Activated CD8-positive, alpha-beta T cell treated with anti-CD3 and anti-CD28 coated beads, Interleukin-2, amount 10 ng/mL, durations not matched to agents 7 days and 5 days (primary cell): Measurements from ENCODE around the gene OR8G5. TPM values are rescaled to one million over a fixed set of nuclear protein-coding genes. Genes with fewer than 3 reads are reported as not detected.

Experiments
- ATAC-seq: fragments of 150-1000 bp; cut with Tn5 transposase; one replicate; pipeline ENCODE4 v1.10.0; 2021; ENCODE audit warnings: moderate library complexity
- CTCF ChIA-PET: fragments of 350-600 bp; sonication (Branson Sonifier 250); formaldehyde crosslinking; loops from one replicate; lab custom pipeline; 2021; ENCODE audit warnings: antibody characterized with exemption; lab: Charles Lee
- POLR2A ChIA-PET: fragments of 350-600 bp; sonication (Branson Sonifier 250); formaldehyde crosslinking; loops from one replicate; lab custom pipeline; 2021; ENCODE audit warnings: antibody characterized with exemption; lab: Charles Lee
- DNase-seq: peaks from one replicate; pipeline ENCODE4 v3.0.0-alpha.2; 2020
- H3K27ac Mint-ChIP-seq: one replicate; pipeline ENCODE4 v1.8.0; 2021; ENCODE audit warnings: mild to moderate bottlenecking, mixed read lengths
- H3K27me3 Mint-ChIP-seq: one replicate; pipeline ENCODE4 v1.8.0; 2021; ENCODE audit warnings: low read depth, mixed read lengths
- H3K36me3 Mint-ChIP-seq: one replicate; pipeline ENCODE4 v1.8.0; 2021; ENCODE audit warnings: low read depth, mixed read lengths
- H3K4me1 Mint-ChIP-seq: one replicate; pipeline ENCODE4 v1.8.0; 2021; ENCODE audit warnings: low read depth, mixed read lengths
- H3K4me3 Mint-ChIP-seq: one replicate; pipeline ENCODE4 v1.8.0; 2021; ENCODE audit warnings: mild to moderate bottlenecking, mixed read lengths
- H3K9me3 Mint-ChIP-seq: one replicate; pipeline ENCODE4 v1.8.0; 2022; ENCODE audit warnings: mixed read lengths; ENCODE audit not compliant: insufficient read depth
- total RNA-seq, 2 experiments: library from RNA; stranded (reverse); gene quantifications; one replicate each; pipeline ENCODE4 v1.2.3, GENCODE V29; 2021

Gene OR8G5
- total RNA-seq, 2 experiments from 2014 or later = not detected

GRCh38 chr11:124297921-124298320 is 41.7 kb downstream of the OR8G5 start:
- ATAC-seq = no peak
- H3K4me3 Mint-ChIP-seq = no peak overlapping the region
- H3K27ac Mint-ChIP-seq = no peak overlapping the region
- no peaks in the 10 kb centered on the region for H3K4me1 Mint-ChIP-seq
- no peak for DNase-seq
- no peaks in the 10 kb centered on the region for H3K36me3 Mint-ChIP-seq
- no peaks in the 10 kb centered on the region for H3K9me3 Mint-ChIP-seq
- ChIA-PET CTCF (no interaction called here), POLR2A (no interaction called here)
- H3K27me3 Mint-ChIP-seq = no peaks in the 10 kb centered on the region

GRCh38 chr11:124301548-124301947 is 45.4 kb downstream of the OR8G5 start:
- Mint-ChIP-seq H3K27ac (no peak overlapping the region), H3K4me1 (no peaks in the 10 kb centered on the region), H3K4me3 (no peak overlapping the region), H3K36me3 (no peaks in the 10 kb centered on the region), H3K9me3 (no peaks in the 10 kb centered on the region), H3K27me3 (no peaks in the 10 kb centered on the region)
- no peak for DNase-seq
- CTCF ChIA-PET = no interaction called here
- no peak for ATAC-seq
- POLR2A ChIA-PET = no interaction called here

GRCh38 chr11:124302347-124303125 is 46.4 kb downstream of the OR8G5 start:
- no peaks in the 10 kb centered on the region for H3K9me3 Mint-ChIP-seq
- ATAC-seq = no peak
- no peaks in the 10 kb centered on the region for H3K27me3 Mint-ChIP-seq
- DNase-seq = no peak
- no peaks in the 10 kb centered on the region for H3K4me1 Mint-ChIP-seq
- H3K36me3 Mint-ChIP-seq = no peaks in the 10 kb centered on the region
- H3K4me3 Mint-ChIP-seq = no peak overlapping the region
- CTCF ChIA-PET = no interaction called here
- H3K27ac Mint-ChIP-seq = no peak overlapping the region
- POLR2A ChIA-PET = no interaction called here

- no peak for DNase-seq
- Mint-ChIP-seq H3K4me1 (no peaks in the 10 kb centered on the region), H3K4me3 (no peak overlapping the region), H3K9me3 (no peaks in the 10 kb centered on the region), H3K27ac (no peak overlapping the region), H3K36me3 (no peaks in the 10 kb centered on the region), H3K27me3 (peaks cover 7% of the 10 kb centered on the region)
- ChIA-PET POLR2A (no interaction called here), CTCF (no interaction called here)
- ATAC-seq = no peak
Observed at GRCh38 chr11:124307093-124307492, 50.9 kb downstream of the OR8G5 start.

- H3K27me3 Mint-ChIP-seq = peaks cover 7% of the 10 kb centered on the region
- ChIA-PET CTCF (no interaction called here), POLR2A (no interaction called here)
- H3K9me3 Mint-ChIP-seq = no peaks in the 10 kb centered on the region
- no peak overlapping the region for H3K4me3 Mint-ChIP-seq
- DNase-seq = no peak
- H3K27ac Mint-ChIP-seq = no peak overlapping the region
- H3K4me1 Mint-ChIP-seq = no peaks in the 10 kb centered on the region
- ATAC-seq = no peak
- no peaks in the 10 kb centered on the region for H3K36me3 Mint-ChIP-seq
Observed at GRCh38 chr11:124310721-124311120, 54.5 kb downstream of the OR8G5 start.

- CTCF ChIA-PET = no interaction called here
- Mint-ChIP-seq H3K27ac (no peak overlapping the region), H3K4me3 (no peak overlapping the region), H3K27me3 (peaks cover 7% of the 10 kb centered on the region), H3K9me3 (no peaks in the 10 kb centered on the region), H3K36me3 (no peaks in the 10 kb centered on the region), H3K4me1 (no peaks in the 10 kb centered on the region)
- POLR2A ChIA-PET = no interaction called here
- ATAC-seq = no peak
- DNase-seq = no peak
Observed at GRCh38 chr11:124311269-124311668, 55.1 kb downstream of the OR8G5 start.

GRCh38 chr11:124311670-124312069 is 55.5 kb downstream of the OR8G5 start:
- CTCF ChIA-PET = no interaction called here
- ATAC-seq = no peak
- H3K27me3 Mint-ChIP-seq = peaks cover 9% of the 10 kb centered on the region
- H3K27ac Mint-ChIP-seq = no peak overlapping the region
- POLR2A ChIA-PET = no interaction called here
- DNase-seq = no peak
- H3K9me3 Mint-ChIP-seq = no peaks in the 10 kb centered on the region
- no peaks in the 10 kb centered on the region for H3K4me1 Mint-ChIP-seq
- no peak overlapping the region for H3K4me3 Mint-ChIP-seq
- no peaks in the 10 kb centered on the region for H3K36me3 Mint-ChIP-seq

GRCh38 chr11:124313131-124313530 is 57.0 kb downstream of the OR8G5 start:
- no peak overlapping the region for H3K4me3 Mint-ChIP-seq
- ChIA-PET CTCF (no interaction called here), POLR2A (no interaction called here)
- peaks cover 9% of the 10 kb centered on the region for H3K27me3 Mint-ChIP-seq
- no peaks in the 10 kb centered on the region for H3K4me1 Mint-ChIP-seq
- H3K27ac Mint-ChIP-seq = no peak overlapping the region
- DNase-seq (no peak), ATAC-seq (no peak)
- H3K36me3 Mint-ChIP-seq = no peaks in the 10 kb centered on the region
- H3K9me3 Mint-ChIP-seq = no peaks in the 10 kb centered on the region

- CTCF ChIA-PET = no interaction called here
- H3K27me3 Mint-ChIP-seq = peaks cover 2% of the 10 kb centered on the region
- no peaks in the 10 kb centered on the region for H3K9me3 Mint-ChIP-seq
- no peak within 1 kb of the TSS for H3K27ac Mint-ChIP-seq
- no peaks in the 10 kb centered on the region for H3K4me1 Mint-ChIP-seq
- no peak for DNase-seq
- H3K36me3 Mint-ChIP-seq = no peaks in the 10 kb centered on the region
- H3K4me3 Mint-ChIP-seq = no peak within 1 kb of the TSS
- POLR2A ChIA-PET = no interaction called here
- no peak for ATAC-seq
Observed at GRCh38 chr11:124313849-124314248, 57.7 kb downstream of the OR8G5 start, which contains the start of gene OR8D1. TSS of gene OR8D1 (minus strand) at chr11:124313949. CDS start at chr11:124310766, 3,183 bp downstream.

GRCh38 chr11:124315052-124315451 is 58.9 kb downstream of the OR8G5 start:
- no peak for ATAC-seq
- no peak overlapping the region for H3K27ac Mint-ChIP-seq
- H3K9me3 Mint-ChIP-seq = no peaks in the 10 kb centered on the region
- ChIA-PET POLR2A (no interaction called here), CTCF (no interaction called here)
- H3K4me3 Mint-ChIP-seq = no peak overlapping the region
- no peaks in the 10 kb centered on the region for H3K4me1 Mint-ChIP-seq
- H3K36me3 Mint-ChIP-seq = no peaks in the 10 kb centered on the region
- peaks cover 2% of the 10 kb centered on the region for H3K27me3 Mint-ChIP-seq
- DNase-seq = no peak

Other genes starting within 250 kb of the OR8G5 start
- gene OR10G4, start 243.4 kb upstream of the OR8G5 start, total RNA-seq = not detected
- gene OR10G9, start 233.4 kb upstream of the OR8G5 start, total RNA-seq = not detected
- gene OR10G8, start 229.6 kb upstream of the OR8G5 start, total RNA-seq = not detected
- not detected for gene OR10G7, start 215.1 kb upstream of the OR8G5 start, total RNA-seq
- gene VWA5A, start 140.9 kb upstream of the OR8G5 start, total RNA-seq = 1 to 10 TPM; 3.3 to 3.8 TPM
- not detected for gene OR10D3, start 73.0 kb upstream of the OR8G5 start, total RNA-seq
- gene OR8G1, start 15.3 kb upstream of the OR8G5 start, total RNA-seq = not detected
- not detected for gene OR8D1, start 57.6 kb downstream of the OR8G5 start, total RNA-seq
- not detected for gene OR8D2, start 63.8 kb downstream of the OR8G5 start, total RNA-seq
- gene OR8B2, start 128.1 kb downstream of the OR8G5 start, total RNA-seq = not detected
- gene OR8B3, start 142.6 kb downstream of the OR8G5 start, total RNA-seq = not detected
- gene OR8B4, start 168.5 kb downstream of the OR8G5 start, total RNA-seq = not detected
- not detected for gene OR8B8, start 189.3 kb downstream of the OR8G5 start, total RNA-seq